Activated B cell treated with CpG ODN at 0.5 μM for 24 hours (primary cell): ENCODE data around the gene FOXK1. TPM values are rescaled to one million over a fixed set of nuclear protein-coding genes. Genes with fewer than 3 reads are reported as not detected.

Experiments
- ATAC-seq: fragments of 200-7000 bp; cut with Tn5 transposase; one replicate; pipeline ENCODE4 v1.10.0; 2021; ENCODE audit warnings: low read depth, mild to moderate bottlenecking, moderate library complexity
- CTCF ChIA-PET: fragments of 350-600 bp; sonication (Branson Sonifier 250); formaldehyde crosslinking; loops from one replicate; lab custom pipeline; 2021; ENCODE audit warnings: antibody characterized with exemption; lab: Charles Lee
- POLR2A ChIA-PET: fragments of 350-600 bp; sonication (Branson Sonifier 250); formaldehyde crosslinking; loops from one replicate; lab custom pipeline; 2021; ENCODE audit warnings: antibody characterized with exemption; lab: Charles Lee
- DNase-seq: peaks from one replicate; pipeline ENCODE4 v3.0.0; 2022
- H3K27ac Mint-ChIP-seq: one replicate; pipeline ENCODE4 v1.8.0; 2020; ENCODE audit warnings: mixed read lengths
- H3K27me3 Mint-ChIP-seq: one replicate; pipeline ENCODE4 v1.8.0; 2021; ENCODE audit warnings: mixed read lengths
- H3K36me3 Mint-ChIP-seq: one replicate; pipeline ENCODE4 v1.8.0; 2021; ENCODE audit warnings: low read depth, mixed read lengths
- H3K4me1 Mint-ChIP-seq: one replicate; pipeline ENCODE4 v1.8.0; 2021; ENCODE audit warnings: mixed read lengths
- H3K4me3 Mint-ChIP-seq: one replicate; pipeline ENCODE4 v1.8.0; 2020; ENCODE audit warnings: mild to moderate bottlenecking, mixed read lengths
- H3K9me3 Mint-ChIP-seq: one replicate; pipeline ENCODE4 v1.8.0; 2020; ENCODE audit warnings: mixed read lengths
- CTCF ChIP-seq: fragments of 200-600 bp; IDR thresholded peaks from one replicate; pipeline ENCODE4 v1.8.0; 2022; ENCODE audit warnings: antibody characterized with exemption, mild to moderate bottlenecking
- intact Hi-C: fragments of 100-400 bp; cut with micrococcal nuclease; formaldehyde crosslinking; loops from one replicate; pipeline ENCODE4 v1.15.1; 2024
- total RNA-seq: library from RNA; stranded (reverse); gene quantifications from 2 replicates; pipeline ENCODE4 v1.2.3, GENCODE V29; 2022

The FOXK1 gene
- total RNA-seq, 1 donor from 2014 or later, result 42.7 TPM

GRCh38 chr7:4648111-4648510, 34.0 kb upstream of the FOXK1 start:
- no peaks in the 10 kb centered on the region for H3K4me1 Mint-ChIP-seq
- intact Hi-C loops, result no loop called here
- H3K27ac Mint-ChIP-seq, result no peak overlapping the region
- H3K4me3 Mint-ChIP-seq, result no peak overlapping the region
- H3K9me3 Mint-ChIP-seq, result no peaks in the 10 kb centered on the region
- CTCF ChIA-PET, result no interaction called here
- DNase-seq, result no peak
- ATAC-seq, result no peak
- POLR2A ChIA-PET, result no interaction called here
- no peak for TF ChIP-seq CTCF
- no peaks in the 10 kb centered on the region for H3K27me3 Mint-ChIP-seq
- no peaks in the 10 kb centered on the region for H3K36me3 Mint-ChIP-seq

GRCh38 chr7:4650433-4651047, 31.6 kb upstream of the FOXK1 start:
- ChIA-PET CTCF (no interaction called here), POLR2A (no interaction called here)
- H3K4me3 Mint-ChIP-seq, result no peak overlapping the region
- no peak for TF ChIP-seq CTCF
- no peak overlapping the region for H3K27ac Mint-ChIP-seq
- no peaks in the 10 kb centered on the region for H3K4me1 Mint-ChIP-seq
- no peaks in the 10 kb centered on the region for H3K36me3 Mint-ChIP-seq
- ATAC-seq, result no peak
- H3K27me3 Mint-ChIP-seq, result no peaks in the 10 kb centered on the region
- DNase-seq, result no peak
- intact Hi-C loops, result no loop called here
- H3K9me3 Mint-ChIP-seq, result no peaks in the 10 kb centered on the region

GRCh38 chr7:4653771-4654170, 28.3 kb upstream of the FOXK1 start:
- ATAC-seq, result no peak

GRCh38 chr7:4655311-4655710, 26.8 kb upstream of the FOXK1 start:
- Mint-ChIP-seq H3K4me1 (no peaks in the 10 kb centered on the region), H3K36me3 (no peaks in the 10 kb centered on the region), H3K4me3 (no peak overlapping the region), H3K27ac (no peak overlapping the region), H3K27me3 (peaks cover 5% of the 10 kb centered on the region), H3K9me3 (peaks cover 15% of the 10 kb centered on the region)
- intact Hi-C loops, result no loop called here
- POLR2A ChIA-PET, result no interaction called here
- no peak for ATAC-seq
- CTCF ChIA-PET, result no interaction called here
- TF ChIP-seq CTCF, result no peak
- no peak for DNase-seq

More at GRCh38 chr7:4653771-4654170, 28.3 kb upstream of the FOXK1 start:
- no peak overlapping the region for H3K4me3 Mint-ChIP-seq
- no peak for TF ChIP-seq CTCF
- peaks cover 9% of the 10 kb centered on the region for H3K9me3 Mint-ChIP-seq
- H3K4me1 Mint-ChIP-seq, result no peaks in the 10 kb centered on the region
- CTCF ChIA-PET, result no interaction called here
- H3K36me3 Mint-ChIP-seq, result no peaks in the 10 kb centered on the region
- POLR2A ChIA-PET, result no interaction called here
- peaks cover 5% of the 10 kb centered on the region for H3K27me3 Mint-ChIP-seq
- intact Hi-C loops, result no loop called here
- no peak for DNase-seq
- no peak overlapping the region for H3K27ac Mint-ChIP-seq

- Mint-ChIP-seq H3K4me1 (no peaks in the 10 kb centered on the region), H3K27ac (no peak overlapping the region), H3K9me3 (peaks cover 16% of the 10 kb centered on the region), H3K27me3 (peaks cover 5% of the 10 kb centered on the region), H3K4me3 (no peak overlapping the region), H3K36me3 (no peaks in the 10 kb centered on the region)
- ATAC-seq (no peak), DNase-seq (no peak)
- no peak for TF ChIP-seq CTCF
- ChIA-PET CTCF (no interaction called here), POLR2A (no interaction called here)
- intact Hi-C loops, result no loop called here
Observed at GRCh38 chr7:4655896-4656295, 26.2 kb upstream of the FOXK1 start.
